AG04449 (cell line): ENCODE results near the gene ATP5PO.
A peak's percentile ranks its signal among the peaks of the same experiment; 100 is the strongest.

ENCODE experiments used
- CTCF ChIA-PET: fragments of 350-600 bp; formaldehyde crosslinking; extraction: SDS; loops from one replicate; lab custom pipeline; 2021; ENCODE audit warnings: antibody characterized with exemption; lab: Yijun Ruan, JAX
- POLR2A ChIA-PET: fragments of 400-600, 350-600 bp; formaldehyde crosslinking; extraction: SDS; loops from one replicate; lab custom pipeline; 2020; ENCODE audit warnings: antibody characterized with exemption, inconsistent platforms; lab: Yijun Ruan, JAX
- DNase-seq: peaks from one replicate; pipeline ENCODE4 v3.0.0-alpha.2; 2010; ENCODE audit warnings: low read depth, low spot score
- H3K4me3 ChIP-seq: 2 replicates; pipeline ENCODE4 v1.5.1; 2011; ENCODE audit warnings: low read depth, mild to moderate bottlenecking, control low read depth, low read length
- TF ChIP-seq, protein P1 (sequence below): IDR thresholded peaks from one replicate; pipeline ENCODE4 v1.5.1; 2011; ENCODE audit warnings: mild to moderate bottlenecking, moderate library complexity, low read length, control low read depth, inconsistent platforms; ENCODE audit not compliant: insufficient read depth; ENCODE audit errors: missing control alignments

The ATP5PO gene, protein sequence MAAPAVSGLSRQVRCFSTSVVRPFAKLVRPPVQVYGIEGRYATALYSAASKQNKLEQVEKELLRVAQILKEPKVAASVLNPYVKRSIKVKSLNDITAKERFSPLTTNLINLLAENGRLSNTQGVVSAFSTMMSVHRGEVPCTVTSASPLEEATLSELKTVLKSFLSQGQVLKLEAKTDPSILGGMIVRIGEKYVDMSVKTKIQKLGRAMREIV

DNA sequence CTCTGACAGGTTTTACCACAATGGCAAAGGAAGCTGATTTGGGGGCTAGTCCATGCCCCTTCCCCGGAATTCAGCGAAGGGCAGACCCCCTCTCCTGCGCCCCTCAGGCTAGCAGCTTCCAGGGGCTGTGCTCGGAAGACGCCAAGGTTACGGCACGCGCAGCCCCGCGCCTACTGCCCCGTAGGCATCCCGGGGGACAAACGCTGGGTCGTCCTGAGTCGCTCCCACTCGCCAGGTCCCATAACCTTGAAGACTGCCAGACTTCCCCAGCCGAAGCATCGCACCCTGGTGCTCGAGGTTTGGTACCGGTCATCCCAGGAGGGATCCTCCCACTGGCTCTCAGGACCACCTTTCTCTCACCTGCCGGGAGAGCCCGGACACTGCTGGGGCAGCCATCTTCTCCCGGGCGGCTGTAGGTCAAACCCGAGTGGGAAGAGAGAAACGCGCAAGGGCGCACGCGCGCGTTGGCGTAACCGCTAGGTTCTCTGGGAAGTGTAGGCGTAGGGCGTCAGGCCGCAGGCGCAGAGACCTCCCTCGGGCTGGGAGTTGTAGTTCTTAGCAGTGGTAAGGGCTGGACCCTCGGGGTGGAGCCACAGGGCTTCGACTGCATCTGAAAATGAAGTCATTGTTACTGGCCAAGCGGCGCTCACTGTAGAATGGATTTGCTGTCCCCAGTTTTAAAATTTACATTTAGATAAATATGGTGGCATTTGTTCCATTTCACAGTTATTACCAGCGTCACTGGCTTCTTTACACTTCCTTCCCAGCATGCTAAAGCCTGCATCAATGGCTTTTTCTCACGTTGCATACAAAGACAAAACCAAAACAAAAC is at the start of gene ATP5PO:
Gene ATP5PO, minus strand, starts transcription at position 437 of the 832 bp plus-strand sequence. Its CDS starts 41 bp downstream, at position 396.
- ChIA-PET POLR2A (no interaction called here), CTCF (interaction anchor here (0.7 to 14.5 kb wide), 5 partner anchors 8 to 452 kb away, joined by 3 to 500 read pairs (median 7); no protein-coding TSS in a partner anchor)
- TF ChIP-seq, protein P1, sequence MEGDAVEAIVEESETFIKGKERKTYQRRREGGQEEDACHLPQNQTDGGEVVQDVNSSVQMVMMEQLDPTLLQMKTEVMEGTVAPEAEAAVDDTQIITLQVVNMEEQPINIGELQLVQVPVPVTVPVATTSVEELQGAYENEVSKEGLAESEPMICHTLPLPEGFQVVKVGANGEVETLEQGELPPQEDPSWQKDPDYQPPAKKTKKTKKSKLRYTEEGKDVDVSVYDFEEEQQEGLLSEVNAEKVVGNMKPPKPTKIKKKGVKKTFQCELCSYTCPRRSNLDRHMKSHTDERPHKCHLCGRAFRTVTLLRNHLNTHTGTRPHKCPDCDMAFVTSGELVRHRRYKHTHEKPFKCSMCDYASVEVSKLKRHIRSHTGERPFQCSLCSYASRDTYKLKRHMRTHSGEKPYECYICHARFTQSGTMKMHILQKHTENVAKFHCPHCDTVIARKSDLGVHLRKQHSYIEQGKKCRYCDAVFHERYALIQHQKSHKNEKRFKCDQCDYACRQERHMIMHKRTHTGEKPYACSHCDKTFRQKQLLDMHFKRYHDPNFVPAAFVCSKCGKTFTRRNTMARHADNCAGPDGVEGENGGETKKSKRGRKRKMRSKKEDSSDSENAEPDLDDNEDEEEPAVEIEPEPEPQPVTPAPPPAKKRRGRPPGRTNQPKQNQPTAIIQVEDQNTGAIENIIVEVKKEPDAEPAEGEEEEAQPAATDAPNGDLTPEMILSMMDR = no peak

DNA sequence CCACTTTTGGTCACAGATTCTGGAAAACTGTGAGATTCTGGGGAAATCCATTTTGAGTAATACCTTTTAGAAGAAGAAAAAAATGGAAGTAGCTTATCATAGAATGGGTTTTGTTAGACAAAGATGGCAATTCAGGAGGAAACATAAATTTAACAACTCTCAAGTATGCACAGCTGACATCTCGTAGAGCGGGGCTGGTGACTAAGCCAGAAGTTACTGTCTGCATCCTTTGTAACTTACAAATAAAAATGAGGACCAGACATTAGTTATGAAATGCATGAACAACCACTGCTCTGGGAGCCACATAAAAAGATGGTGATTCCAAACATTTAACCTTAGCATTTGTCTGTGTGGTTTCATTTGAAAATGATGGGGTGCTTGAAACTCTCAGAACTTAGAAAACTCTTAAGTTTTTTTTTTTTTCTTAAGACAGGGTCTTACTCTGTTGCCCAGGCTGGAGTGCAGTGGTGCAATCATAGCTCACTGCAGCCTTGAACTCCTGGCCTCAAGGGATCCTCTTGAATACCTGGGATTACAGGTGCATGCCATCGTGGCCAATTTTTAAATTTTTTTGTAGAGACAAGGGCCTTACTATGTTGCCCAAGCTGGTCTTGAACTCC is 49.2 kb upstream of the ATP5PO start:
- POLR2A ChIA-PET = interaction anchor here (0.7 kb wide), 1 partner anchor 58 kb away, joined by 3 read pairs; no protein-coding TSS in a partner anchor
- CTCF ChIA-PET = interaction anchor here (1.3 kb wide), 1 partner anchor 41 kb away, joined by 4 read pairs; no protein-coding TSS in a partner anchor

More for the DNA sequence above, at the start of gene ATP5PO:
- peak within 1 kb of the TSS; percentile 97 for H3K4me3 ChIP-seq
- peak; percentile 85 for DNase-seq

DNA sequence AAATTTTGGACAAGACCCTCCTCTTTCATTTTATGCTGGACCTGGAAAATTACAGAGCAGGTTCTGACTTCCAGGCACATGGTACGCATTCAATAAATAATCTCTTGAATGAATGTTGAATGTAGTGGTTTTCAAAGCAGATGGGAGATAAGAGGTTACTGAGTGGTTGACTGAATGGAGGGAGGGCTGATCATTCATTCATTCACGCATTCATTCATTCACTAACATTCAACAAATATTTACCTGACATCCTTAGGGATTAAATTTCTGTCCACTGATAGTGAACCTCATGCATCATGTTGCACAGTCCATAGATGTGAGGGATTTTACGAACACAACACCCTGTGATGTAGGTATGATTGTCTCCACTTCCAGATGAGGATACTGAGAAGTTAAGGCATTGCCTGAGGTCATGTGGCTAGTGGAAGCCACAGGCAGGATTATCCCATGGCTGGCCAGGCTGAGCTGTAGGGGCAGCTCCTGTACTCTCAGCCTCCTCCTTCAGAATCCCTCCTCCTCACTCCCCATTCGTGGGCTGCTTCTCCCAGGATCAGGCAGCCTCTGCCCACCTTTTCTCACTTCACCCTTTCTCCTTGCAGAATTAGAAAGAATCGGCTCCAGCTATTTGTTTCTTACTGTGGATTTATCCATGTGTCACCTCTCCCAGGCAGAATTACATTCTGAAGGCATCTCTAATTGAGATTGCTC is 48.4 kb upstream of the ATP5PO start:
- TF ChIP-seq, protein P1 = no peak
- ChIA-PET POLR2A (interaction anchor here (0.7 kb wide), 1 partner anchor 59 kb away, joined by 3 read pairs; no protein-coding TSS in a partner anchor), CTCF (interaction anchor here (1.2 to 1.3 kb wide), 2 partner anchors 8 to 40 kb away, joined by 3 to 4 read pairs; no protein-coding TSS in a partner anchor)
- no peak overlapping the region for H3K4me3 ChIP-seq
- DNase-seq = no peak

More for the DNA sequence above, 49.2 kb upstream of the ATP5PO start:
- H3K4me3 ChIP-seq = no peak overlapping the region
- TF ChIP-seq, protein P1 = no peak
- no peak for DNase-seq

GRCh38 chr21:33962290-33962689 is 46.7 kb upstream of the ATP5PO start:
- CTCF ChIA-PET = interaction anchor here (1.3 kb wide), 1 partner anchor 15 kb away, joined by 3 read pairs; no protein-coding TSS in a partner anchor
- DNase-seq = no peak
- POLR2A ChIA-PET = no interaction called here
- H3K4me3 ChIP-seq = no peak overlapping the region
- TF ChIP-seq, protein P1 = no peak

- TF ChIP-seq, protein P1 = no peak
- ChIA-PET POLR2A (no interaction called here), CTCF (no interaction called here)
- no peak for DNase-seq
- no peak overlapping the region for H3K4me3 ChIP-seq
Observed at GRCh38 chr21:33961061-33961460, 45.5 kb upstream of the ATP5PO start.
